SK-N-SH (cell line): ENCODE measurements around the gene ARHGEF1. TPM values are rescaled to one million over a fixed set of nuclear protein-coding genes. Genes with fewer than 3 reads are reported as not detected.
A peak's percentile ranks its signal among the peaks of the same experiment; 100 is the strongest.

Experiments
- CTCF ChIA-PET: fragments of 300-600, 350-600 bp; formaldehyde crosslinking; extraction: SDS; loops from one replicate; lab custom pipeline; 2021; lab: Yijun Ruan, JAX
- POLR2A ChIA-PET: fragments of 350-600 bp; sonication (Branson Sonifier 250); formaldehyde crosslinking; extraction: SDS; loops from one replicate; lab custom pipeline; 2020; ENCODE audit warnings: antibody characterized with exemption, inconsistent platforms; lab: Yijun Ruan, JAX
- DNase-seq: peaks from one replicate; pipeline ENCODE4 v3.0.0; 2012
- H2AFZ ChIP-seq: fragments of 200-600 bp; sonication (generic); 2 replicates; pipeline ENCODE4 v1.8.1; 2016; ENCODE audit warnings: antibody characterized with exemption, mild to moderate bottlenecking, low read depth
- H3F3A ChIP-seq: fragments of 200-600 bp; sonication (generic); replicated peaks from 2 replicates; pipeline ENCODE3; 2016; ENCODE audit warnings: antibody characterized with exemption, mild to moderate bottlenecking; ENCODE audit not compliant: insufficient read depth
- H3K27ac ChIP-seq, 2 experiments: fragments of 200-500 bp in 1 of 2; fragments of 200-600 bp in 1 of 2; sonication (Bioruptor generic) in 1 of 2; sonication (generic), shearing (Covaris generic) in 1 of 2; 2 replicates each; pipeline versions ENCODE4 v1.5.1 to v1.6.1; 2014 to 2016; ENCODE audit warnings: low read depth in 2 of 2, inconsistent platforms in 1 of 2, low read length in 1 of 2, mild to moderate bottlenecking in 1 of 2, mixed read lengths in 1 of 2
- H3K27me3 ChIP-seq: fragments of 200-600 bp; sonication (generic), shearing (Covaris generic); 2 replicates; pipeline ENCODE4 v1.6.1; 2016; ENCODE audit warnings: mixed run types; ENCODE audit not compliant: insufficient read depth
- H3K36me3 ChIP-seq, 2 experiments: fragments of 200-500 bp in 1 of 2; fragments of 200-600 bp in 1 of 2; sonication (Bioruptor generic) in 1 of 2; sonication (generic) in 1 of 2; replicated peaks in 1 of 2; 2 replicates each; pipeline versions ENCODE3 to v1.5.1; 2014 to 2016; ENCODE audit warnings: low read length in 1 of 2, mild to moderate bottlenecking in 1 of 2; ENCODE audit not compliant: insufficient read depth in 2 of 2, control insufficient read depth in 1 of 2
- H3K4me1 ChIP-seq, 2 experiments: fragments of 200-500 bp in 1 of 2; fragments of 200-600 bp in 1 of 2; sonication (Bioruptor generic) in 1 of 2; sonication (generic), shearing (Covaris generic) in 1 of 2; 2 replicates each; pipeline versions ENCODE4 v1.5.1 to v1.6.1; 2014 to 2016; ENCODE audit warnings: low read depth in 1 of 2, low read length in 1 of 2, mixed run types in 1 of 2; ENCODE audit not compliant: insufficient read depth in 2 of 2, control insufficient read depth in 1 of 2
- H3K4me2 ChIP-seq: fragments of 200-600 bp; sonication (generic), shearing (Covaris generic); 2 replicates; pipeline ENCODE4 v1.6.1; 2017; ENCODE audit warnings: mixed run types
- H3K4me3 ChIP-seq, 2 experiments: fragments of 200-500 bp in 1 of 2; fragments of 200-600 bp in 1 of 2; sonication (Bioruptor generic) in 1 of 2; sonication (generic), shearing (Covaris generic) in 1 of 2; 2 replicates each; pipeline versions ENCODE4 v1.5.1 to v1.8.1; 2014 to 2016; ENCODE audit warnings: low read depth in 2 of 2, inconsistent platforms in 1 of 2, low read length in 1 of 2, mild to moderate bottlenecking in 1 of 2, mixed read lengths in 1 of 2, moderate library complexity in 1 of 2
- H3K79me2 ChIP-seq: fragments of 200-600 bp; sonication (generic); 2 replicates; pipeline ENCODE4 v1.8.1; 2017; ENCODE audit warnings: mild to moderate bottlenecking; ENCODE audit not compliant: insufficient read depth
- H3K9ac ChIP-seq: fragments of 200-600 bp; sonication (generic); 2 replicates; pipeline ENCODE4 v1.6.1; 2017; ENCODE audit warnings: mixed run types
- H3K9me2 ChIP-seq: fragments of 200-600 bp; sonication (generic); 2 replicates; pipeline ENCODE4 v1.6.1; 2017; ENCODE audit warnings: mixed run types
- H3K9me3 ChIP-seq: fragments of 200-600 bp; sonication (generic); 2 replicates; pipeline ENCODE4 v1.6.1; 2017; ENCODE audit warnings: mixed run types, mild to moderate bottlenecking, moderate library complexity
- H4K20me1 ChIP-seq: fragments of 200-600 bp; sonication (generic); 2 replicates; pipeline ENCODE4 v1.6.1; 2017; ENCODE audit warnings: mild to moderate bottlenecking, mixed run types; ENCODE audit not compliant: insufficient read depth
- CTCF ChIP-seq: fragments of 200-600 bp; sonication (generic); IDR thresholded peaks from 2 replicates; pipeline ENCODE4 v1.6.1; 2017; ENCODE audit warnings: antibody characterized with exemption, mild to moderate bottlenecking, moderate library complexity
- ELF1 ChIP-seq: IDR thresholded peaks from 2 replicates; pipeline ENCODE4 v1.4.0; 2012
- EP300 ChIP-seq, 2 experiments: IDR thresholded peaks; 2 replicates each; pipeline versions ENCODE4 v1.4.0 to v1.6.1; 2012; ENCODE audit warnings: borderline replicate concordance in 1 of 2, low read depth in 1 of 2, low read length in 1 of 2
- FOXJ3 ChIP-seq: sonication (generic); formaldehyde crosslinking; IDR thresholded peaks from 2 replicates; pipeline ENCODE4 v1.5.1; 2020; ENCODE audit warnings: mild to moderate bottlenecking, missing genetic modification reagents
- FOXM1 ChIP-seq: IDR thresholded peaks from 2 replicates; pipeline ENCODE4 v1.4.0; 2012; ENCODE audit warnings: low read depth, mild to moderate bottlenecking
- IRF3 ChIP-seq: fragments of 150-350 bp; IDR thresholded peaks from 2 replicates; pipeline ENCODE4 v1.6.1; 2016; ENCODE audit warnings: mild to moderate bottlenecking, low read depth, low read length
- MEF2A ChIP-seq: IDR thresholded peaks from 2 replicates; pipeline ENCODE4 v1.4.0; 2012; ENCODE audit warnings: low read depth, borderline replicate concordance
- MXI1 ChIP-seq: IDR thresholded peaks from 2 replicates; pipeline ENCODE4 v1.6.1; 2012; ENCODE audit warnings: mild to moderate bottlenecking, low read depth, low read length, improper control_type of control experiment
- RAD21 ChIP-seq: IDR thresholded peaks from 2 replicates; pipeline ENCODE4 v1.6.1; 2012; ENCODE audit warnings: mild to moderate bottlenecking, low read length
- RXRA ChIP-seq: IDR thresholded peaks from 2 replicates; pipeline ENCODE4 v1.4.0; 2012; ENCODE audit warnings: low read depth, mild to moderate bottlenecking, borderline replicate concordance
- SIN3A ChIP-seq: IDR thresholded peaks from 2 replicates; pipeline ENCODE4 v1.6.1; 2012; ENCODE audit warnings: low read depth, mild to moderate bottlenecking, low read length, moderate library complexity, borderline replicate concordance
- TCF12 ChIP-seq: IDR thresholded peaks from 2 replicates; pipeline ENCODE4 v1.4.0; 2012
- USF2 ChIP-seq: fragments of 150-350 bp; IDR thresholded peaks from 2 replicates; pipeline ENCODE4 v1.6.1; 2017; ENCODE audit warnings: antibody characterized with exemption, low read length, low read depth, borderline replicate concordance
- whole genome bisulfite sequencing: methylation state at CpG from one replicate; pipeline ENCODE4 v1.1.6; 2017; ENCODE audit warnings: low lambda C conversion rate; 5-methylcytosine and 5-hydroxymethylcytosine counted together
- polyA plus RNA-seq, 3 experiments: library from polyadenylated mRNA; depleted of rRNA; stranded (reverse); fragments of >200 nt; gene quantifications; 2 replicates each; pipeline ENCODE4 v1.2.3, GENCODE V29; 2012
- TF ChIP-seq, protein P1 (sequence below): IDR thresholded peaks from 2 replicates; pipeline ENCODE4 v1.4.0; 2012; ENCODE audit warnings: low read depth

Gene ARHGEF1
- polyA plus RNA-seq, 1 of the 3 experiments (the other 2 are of a cell fraction) = 102 TPM

GRCh38 chr19:41861116-41861768, 21.7 kb upstream of the ARHGEF1 start:
- Histone ChIP-seq H4K20me1 (peaks cover 51% of the 10 kb centered on the region), H3K4me3 (peak overlapping the region; percentile 83 to 93), H3K36me3 (peaks cover 46 to 57% of the 10 kb centered on the region in 2 experiments), H3K27ac (peak overlapping the region; percentile 97 to 99; a peak in 3 of 4 replicates), H3K9ac (peak overlapping the region; percentile 98), H3F3A (peaks cover 26% of the 10 kb centered on the region), H3K9me2 (no peaks in the 10 kb centered on the region), H3K4me2 (peak overlapping the region; percentile 88), H2AFZ (no peak overlapping the region), H3K4me1 (peaks cover 40 to 42% of the 10 kb centered on the region in 2 experiments), H3K27me3 (peaks cover 4% of the 10 kb centered on the region; the same call in 1 of the 2 replicates), H3K9me3 (no peaks in the 10 kb centered on the region), H3K79me2 (peaks cover 62% of the 10 kb centered on the region)
- TF ChIP-seq SIN3A (0 out of 2 replicates have a peak, but pooled peaks have one; percentile 16), RXRA (no peak)
- no peak for DNase-seq
- CTCF ChIA-PET = interaction anchor here (1.3 to 3.1 kb wide), 5 partner anchors 12 to 96 kb away, joined by 4 to 21 read pairs (median 9); partner anchors contain the start of genes ARHGEF1 and RABAC1
- POLR2A ChIA-PET = interaction anchor here (0.7 to 2.1 kb wide), 4 partner anchors 9 to 96 kb away, joined by 3 to 13 read pairs (median 6); no protein-coding TSS in a partner anchor
- WGBS = 22% methylated on average over 9 of the region's 9 CpGs

DNA sequence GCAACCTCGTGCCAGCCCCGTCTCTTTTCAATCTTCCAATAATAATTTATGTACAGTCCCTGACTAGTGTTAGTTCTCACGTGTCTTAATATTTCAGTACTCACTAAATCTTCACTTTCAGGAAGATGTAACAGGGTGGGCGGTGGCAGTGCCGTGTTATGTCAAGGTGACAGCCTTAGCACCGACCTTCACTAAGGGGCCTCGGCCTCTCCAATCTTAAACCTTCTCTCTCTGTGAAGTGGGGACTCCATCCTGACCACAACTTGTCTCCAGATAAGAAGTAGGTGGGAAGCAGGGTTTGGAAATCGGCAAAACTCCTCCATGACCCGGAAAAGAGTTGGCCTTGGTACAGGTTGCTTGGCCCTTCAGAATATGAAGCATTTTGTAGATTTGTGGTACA, 21.1 kb upstream of the ARHGEF1 start:
- Histone ChIP-seq H3K9me2 (no peaks in the 10 kb centered on the region), H3K4me3 (peak overlapping the region; percentile 83 to 93), H3K27me3 (no peaks in the 10 kb centered on the region), H3K9me3 (no peaks in the 10 kb centered on the region), H3K79me2 (peaks cover 68% of the 10 kb centered on the region), H4K20me1 (peaks cover 57% of the 10 kb centered on the region), H3F3A (peaks cover 30% of the 10 kb centered on the region), H3K4me2 (peak overlapping the region; percentile 88), H3K9ac (peak overlapping the region; percentile 98), H2AFZ (no peak overlapping the region), H3K4me1 (peaks cover 41 to 42% of the 10 kb centered on the region in 2 experiments), H3K27ac (no peak overlapping the region), H3K36me3 (peaks cover 49 to 63% of the 10 kb centered on the region in 2 experiments)
- WGBS = 70% methylated on average over 9 of the region's 9 CpGs
- ChIA-PET CTCF (interaction anchor here (0.8 to 4.5 kb wide), 5 partner anchors 11 to 246 kb away, joined by 3 to 34 read pairs (median 9); partner anchors contain the start of gene ARHGEF1), POLR2A (interaction anchor here (0.6 kb wide), 1 partner anchor 126 kb away, joined by 3 read pairs; no protein-coding TSS in a partner anchor)
- TF ChIP-seq MXI1 (no peak), FOXM1 (no peak), EP300 (IDR thresholded peaks at IDR 0.05; ENCODE audit: borderline replicate concordance in 1 of 2, low read depth in 1 of 2, low read length in 1 of 2) (no peak), SIN3A (no peak), MEF2A (no peak), FOXJ3 (CRISPR knock-in tag) (no peak), RAD21 (no peak), TCF12 (no peak), IRF3 (no peak), CTCF (no peak), ELF1 (no peak), USF2 (no peak)
- TF ChIP-seq, protein P1, sequence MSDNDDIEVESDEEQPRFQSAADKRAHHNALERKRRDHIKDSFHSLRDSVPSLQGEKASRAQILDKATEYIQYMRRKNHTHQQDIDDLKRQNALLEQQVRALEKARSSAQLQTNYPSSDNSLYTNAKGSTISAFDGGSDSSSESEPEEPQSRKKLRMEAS = no peak
- DNase-seq = no peak
